GM18498 (cell line): Measurements from ENCODE around the gene PF4V1.

Source experiments
- ATAC-seq: cut with Tn5 transposase; IDR thresholded peaks from one replicate; pipeline ENCODE4 v1.9.1; 2021; ENCODE audit warnings: mild to moderate bottlenecking, moderate library complexity; ENCODE audit not compliant: unreplicated experiment

Gene PF4V1

DNA sequence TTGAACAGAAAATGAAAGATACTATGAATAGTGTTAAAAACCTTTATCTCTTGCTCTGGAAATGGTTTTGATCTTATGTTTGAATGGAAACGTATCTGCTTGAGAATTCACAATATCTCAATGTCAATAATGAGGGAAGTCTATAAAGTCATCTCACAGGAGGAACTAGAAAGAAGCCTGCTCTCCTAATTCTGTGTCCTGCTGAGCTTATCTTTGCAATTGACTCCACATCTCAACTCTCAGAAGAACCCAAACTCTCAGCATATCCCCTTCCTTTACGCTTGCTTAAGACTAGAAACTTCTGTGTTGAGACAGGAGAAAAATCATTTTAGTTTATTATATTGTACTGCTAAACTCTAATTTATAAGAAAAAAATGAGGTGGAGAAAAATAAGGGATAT lies 8.3 kb upstream of the PF4V1 start:
- no peak for ATAC-seq

DNA sequence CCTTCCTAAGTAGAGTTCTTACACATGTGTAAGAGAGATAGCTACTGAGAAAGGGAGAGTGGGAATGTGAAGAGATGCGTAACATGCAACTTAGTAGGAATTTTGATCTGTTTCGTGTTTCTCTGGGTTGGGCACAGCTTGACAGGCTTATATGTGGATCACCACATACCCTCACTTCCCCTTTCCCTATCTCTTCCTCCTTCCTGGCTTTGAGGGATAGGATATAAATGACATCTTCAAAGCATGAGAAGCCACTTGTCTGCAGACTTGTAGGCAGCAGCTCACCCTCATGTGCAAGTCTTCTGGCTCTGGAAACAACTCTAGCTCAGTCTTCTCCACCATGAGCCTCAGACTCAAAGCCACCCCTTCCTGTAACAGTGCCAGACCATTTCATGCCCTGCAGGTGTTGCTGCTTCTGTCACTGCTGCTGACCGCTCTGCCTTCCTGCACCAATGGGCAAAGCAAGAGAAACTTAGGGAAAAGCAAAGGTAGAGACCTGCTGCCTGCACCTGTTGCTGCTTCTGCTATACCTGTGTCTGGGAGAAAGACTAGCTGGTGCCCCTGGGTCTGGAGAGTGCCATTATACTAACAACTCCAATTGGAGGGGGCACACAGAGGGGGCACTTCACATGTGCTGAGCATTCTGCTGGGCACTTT lies 5.4 kb upstream of the PF4V1 start:
- no peak for ATAC-seq

DNA sequence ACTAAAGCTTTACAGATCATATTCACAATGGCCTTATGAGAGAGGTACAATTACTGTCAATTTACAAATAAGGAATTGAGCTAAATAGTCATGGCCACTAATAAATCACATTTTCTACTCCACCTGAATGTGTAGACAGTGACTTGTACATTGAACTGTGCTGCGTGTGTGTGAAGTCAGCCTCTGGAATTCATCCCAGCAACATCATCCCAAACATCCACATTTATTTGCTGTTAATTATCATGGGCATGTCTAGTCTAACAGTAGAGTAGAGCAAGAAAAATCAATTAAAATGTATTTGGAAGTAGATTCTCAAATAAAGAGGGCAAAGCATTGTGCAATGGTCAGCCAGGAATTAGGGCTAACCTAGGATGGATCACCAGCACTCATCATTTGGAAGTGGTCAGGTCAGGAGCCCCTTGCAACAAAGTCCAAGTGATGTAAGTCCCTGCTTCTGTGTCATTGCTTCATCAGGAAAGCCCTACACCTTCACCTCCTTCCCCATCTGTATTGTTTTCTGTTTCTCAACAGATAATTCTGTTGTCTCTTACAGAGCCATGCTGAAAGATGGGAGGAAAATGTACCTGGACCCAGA lies 4.8 kb upstream of the PF4V1 start:
- ATAC-seq: no peak

DNA sequence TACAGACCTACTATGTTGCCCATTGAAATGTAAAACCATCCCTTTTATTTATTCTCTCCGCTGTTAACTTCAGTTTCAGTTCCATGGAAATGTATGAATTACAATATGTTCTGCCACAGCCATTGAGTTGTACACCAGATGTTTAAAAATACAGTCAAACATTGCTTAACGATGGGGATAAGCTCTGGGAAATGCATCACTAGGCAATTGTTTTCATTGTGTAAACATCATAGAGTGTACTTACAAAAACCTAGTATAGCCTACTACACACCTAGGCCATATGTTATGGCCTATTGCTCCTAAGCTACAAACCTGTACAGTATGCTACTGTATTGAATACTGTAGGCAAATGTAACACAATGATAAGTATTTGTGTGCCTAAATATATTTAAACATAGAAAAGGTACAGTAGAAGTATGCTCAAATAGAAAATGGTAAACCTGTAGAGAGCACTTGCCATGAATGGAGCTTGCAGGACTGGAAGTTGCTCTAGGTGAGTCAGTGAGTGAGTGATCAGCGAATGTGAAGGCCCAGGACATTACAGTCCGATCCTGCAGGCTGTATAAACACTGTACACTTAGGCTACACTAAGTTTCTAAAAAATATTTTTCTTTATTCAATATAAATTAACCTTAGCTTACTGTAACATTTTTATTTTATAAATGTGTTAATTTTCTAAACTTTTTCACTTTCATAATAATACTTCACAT lies 2.7 kb upstream of the PF4V1 start:
- no peak for ATAC-seq

GRCh38 chr4:73851293-73851692 lies 1.8 kb upstream of the PF4V1 start:
- ATAC-seq: no peak

GRCh38 chr4:73852771-73853170 lies 325 bp upstream of the PF4V1 start:
- no peak for ATAC-seq

- ATAC-seq: no peak
Observed at GRCh38 chr4:73853718-73854473, 800 bp downstream of the PF4V1 start.

- no peak for ATAC-seq
Observed at GRCh38 chr4:73855406-73855805, 2.3 kb downstream of the PF4V1 start.

GRCh38 chr4:73856518-73856917 lies 3.4 kb downstream of the PF4V1 start:
- ATAC-seq: no peak

- ATAC-seq: no peak
Observed at GRCh38 chr4:73859614-73860088, 6.6 kb downstream of the PF4V1 start.

DNA sequence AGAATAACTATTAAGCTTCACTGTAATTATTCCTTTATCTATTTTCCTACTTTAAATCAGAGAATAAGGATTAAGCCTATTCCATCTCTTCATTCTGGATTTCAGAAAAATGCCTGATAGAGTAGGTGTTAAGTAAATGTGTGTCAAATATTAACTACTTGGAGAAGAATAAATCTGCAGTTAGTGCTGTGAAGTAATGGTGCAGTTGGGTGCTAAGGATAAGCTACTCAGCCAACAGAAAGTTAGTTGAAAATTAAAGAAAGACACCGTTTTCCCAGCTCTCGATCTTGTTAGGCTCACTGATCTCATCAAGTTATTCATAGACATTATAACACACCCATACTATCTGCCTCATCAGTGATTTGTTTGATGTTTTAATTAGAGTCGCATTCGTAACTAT lies 7.1 kb downstream of the PF4V1 start:
- ATAC-seq: no peak

- no peak for ATAC-seq
Observed at GRCh38 chr4:73860917-73861316, 7.8 kb downstream of the PF4V1 start.

DNA sequence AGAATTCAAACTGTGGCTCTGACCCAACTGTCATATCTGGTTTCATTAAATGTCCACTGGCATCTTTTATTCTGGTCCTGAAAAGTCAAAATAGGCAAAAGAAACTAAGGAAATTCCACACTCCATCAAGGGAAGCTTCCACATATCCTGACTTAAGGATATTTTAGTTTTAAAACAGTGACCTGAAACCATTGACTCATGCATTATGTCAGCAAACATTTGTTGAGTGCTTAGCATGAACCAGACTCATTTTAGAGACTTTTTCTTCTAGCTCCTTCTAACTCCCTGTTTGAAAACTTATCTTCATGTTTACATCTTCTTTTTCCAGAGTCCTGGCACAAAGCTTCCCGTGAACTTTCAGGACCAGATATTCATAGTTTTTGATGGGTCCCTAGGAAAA lies 9.2 kb downstream of the PF4V1 start:
- ATAC-seq: no peak

- ATAC-seq: no peak
Observed at GRCh38 chr4:73864365-73864764, 11.3 kb downstream of the PF4V1 start.

GRCh38 chr4:73864961-73865360 lies 11.9 kb downstream of the PF4V1 start:
- ATAC-seq: no peak

DNA sequence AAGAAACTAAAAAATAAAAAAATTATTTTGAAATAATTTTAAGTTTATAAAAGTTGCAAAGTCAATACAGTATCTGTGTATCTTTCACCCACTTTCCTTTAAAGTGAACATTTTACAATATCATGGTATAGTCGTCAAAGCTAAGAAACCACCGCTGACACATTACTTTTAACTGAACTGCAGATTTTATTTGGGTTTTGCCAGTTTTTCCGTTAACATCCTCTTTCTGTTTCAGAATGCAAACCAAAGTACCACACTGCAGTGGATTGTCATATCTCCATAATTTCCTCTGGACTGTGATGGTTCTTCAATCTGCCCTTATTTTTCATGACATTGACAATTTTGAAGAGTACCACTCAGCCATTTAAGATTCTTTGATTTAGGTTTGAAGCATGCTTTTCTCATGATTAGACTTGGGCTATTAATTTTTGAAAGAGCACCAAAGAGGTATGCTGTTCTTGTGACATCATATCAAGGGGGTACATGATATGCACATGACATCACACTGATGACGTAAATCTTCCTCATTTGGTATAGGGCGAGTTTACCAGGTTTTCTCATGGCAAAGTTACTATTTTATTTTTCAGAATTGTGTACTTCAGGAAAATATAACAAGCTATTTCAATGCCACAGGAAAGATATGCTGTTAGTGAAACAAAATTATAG lies 12.5 kb downstream of the PF4V1 start:
- no peak for ATAC-seq

GRCh38 chr4:73866246-73866645 lies 13.2 kb downstream of the PF4V1 start:
- ATAC-seq: no peak

DNA sequence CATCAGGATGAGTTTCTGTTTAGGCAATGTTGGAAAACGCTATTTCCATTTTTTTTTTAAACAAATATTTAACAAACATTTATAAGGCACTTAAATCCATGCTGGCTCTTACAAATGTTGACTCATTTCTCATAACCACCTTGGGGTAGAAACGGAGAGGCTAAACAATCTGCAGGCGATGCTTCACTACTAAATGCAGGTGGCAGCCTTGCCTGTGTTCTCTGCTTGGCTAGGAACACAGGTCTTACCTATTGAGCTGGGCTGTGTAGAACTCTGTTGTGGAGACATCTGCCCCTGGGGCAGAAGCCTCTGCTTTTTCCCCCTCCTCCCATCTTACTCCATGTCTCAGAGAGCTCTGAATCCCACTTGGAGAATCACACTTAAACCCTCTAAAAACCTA lies 14.7 kb downstream of the PF4V1 start:
- no peak for ATAC-seq

DNA sequence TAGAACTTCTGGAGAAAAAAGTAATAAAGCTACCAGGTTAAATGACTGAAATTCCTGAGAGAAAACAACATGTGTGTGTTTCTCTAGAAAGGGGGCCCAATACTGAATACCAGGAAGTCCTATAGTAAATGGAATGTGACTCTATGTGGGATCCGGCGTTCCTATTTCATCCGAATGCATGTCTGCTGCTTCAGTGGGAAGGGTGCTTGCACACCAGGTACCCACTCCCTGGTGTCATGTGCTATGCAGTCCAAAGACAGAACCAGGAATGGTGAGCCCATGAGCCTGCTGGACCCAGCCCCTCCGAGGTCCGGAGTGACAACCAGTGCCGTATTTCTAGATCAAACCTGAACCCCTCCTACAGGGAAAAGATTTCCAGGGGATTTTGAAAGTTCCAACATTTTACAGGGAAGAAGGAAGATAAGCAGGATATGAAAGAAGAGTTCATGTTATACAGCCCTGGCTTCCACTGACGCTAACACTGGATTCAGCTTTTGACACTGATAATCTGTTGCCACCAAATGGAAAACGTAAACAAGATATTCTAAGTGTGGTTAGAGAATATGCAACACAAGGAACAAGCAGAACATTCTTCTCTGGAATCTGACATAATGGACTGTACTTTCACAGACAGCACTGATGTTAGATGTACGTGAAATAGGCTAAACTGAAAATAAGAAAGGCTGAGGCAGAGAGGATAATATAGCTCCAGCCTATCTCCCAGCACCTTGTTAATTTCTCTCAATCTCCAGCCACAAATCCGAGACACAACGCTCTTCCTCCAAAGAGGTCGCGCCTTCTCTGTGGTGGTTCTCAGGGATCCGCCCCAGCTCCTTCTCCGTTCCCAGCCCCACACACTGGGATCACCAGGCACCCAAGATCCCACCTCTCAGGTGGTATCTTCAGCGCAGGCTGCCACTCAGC lies 15.4 kb downstream of the PF4V1 start:
- no peak for ATAC-seq
